OCI-LY3 (cell line): ENCODE measurements around the gene FNIP2.
A peak's percentile ranks its signal among the peaks of the same experiment; 100 is the strongest.

Source experiments
- CTCF ChIP-seq: fragments of 200-600, 300-600 bp; sonication (generic); IDR thresholded peaks from 2 replicates; pipeline ENCODE4 v1.5.1; 2014; ENCODE audit warnings: antibody characterized with exemption, low read length, low read depth
- EZH2phosphoT487 ChIP-seq: fragments of 200-600 bp; shearing (Covaris generic); IDR thresholded peaks from 2 replicates; pipeline ENCODE4 v1.6.1; 2018; ENCODE audit warnings: antibody characterized with exemption, mixed run types, low read depth

- TF ChIP-seq CTCF (no peak), EZH2phosphoT487 (peak; percentile 90)
Measured at GRCh38 chr4:158809611-158810486, 41.0 kb downstream of the FNIP2 start.
